Measurements from ENCODE around the gene ZNF766.
"Not testable (repeated sequence)": the region's sequence is repeated elsewhere in the genome, so short reads cannot be mapped to it uniquely, and the experiment has no call there.

ZNF766 gene

DNA sequence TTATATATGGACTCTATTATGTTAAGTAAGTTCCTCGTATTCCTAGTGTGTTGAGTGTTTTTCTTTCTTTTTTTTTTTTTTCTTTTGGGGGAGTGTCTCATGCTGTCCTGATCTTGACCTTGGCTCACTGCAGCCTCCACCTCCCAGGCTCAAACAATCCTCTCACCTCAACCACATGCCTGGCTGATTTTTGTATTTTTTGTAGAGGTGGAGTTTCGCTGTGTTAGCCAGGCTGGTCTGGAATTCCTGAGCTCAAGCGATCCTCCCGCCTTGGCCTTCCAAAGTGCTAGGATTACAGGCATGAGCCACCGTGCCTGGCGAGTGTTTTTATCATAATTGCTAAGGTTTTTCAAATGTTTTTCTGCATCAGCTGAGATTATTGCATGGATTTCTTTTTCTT, 16.9 kb downstream of the ZNF766 start:
- H3K4me2 ChIP-seq (ENCODE audit: low read depth, low read length, poor library complexity, severe bottlenecking): no peak overlapping the region
- H4K20me1 ChIP-seq (ENCODE audit: low read depth, low read length): peaks cover 7% of the 10 kb centered on the region; the same call in 1 of the 2 replicates
- no peak overlapping the region for H3K27ac ChIP-seq (ENCODE audit: low read depth, low read length)
- no peaks in the 10 kb centered on the region for H3K9me3 ChIP-seq (ENCODE audit: insufficient read depth, low read length)
- TF ChIP-seq, protein P1, sequence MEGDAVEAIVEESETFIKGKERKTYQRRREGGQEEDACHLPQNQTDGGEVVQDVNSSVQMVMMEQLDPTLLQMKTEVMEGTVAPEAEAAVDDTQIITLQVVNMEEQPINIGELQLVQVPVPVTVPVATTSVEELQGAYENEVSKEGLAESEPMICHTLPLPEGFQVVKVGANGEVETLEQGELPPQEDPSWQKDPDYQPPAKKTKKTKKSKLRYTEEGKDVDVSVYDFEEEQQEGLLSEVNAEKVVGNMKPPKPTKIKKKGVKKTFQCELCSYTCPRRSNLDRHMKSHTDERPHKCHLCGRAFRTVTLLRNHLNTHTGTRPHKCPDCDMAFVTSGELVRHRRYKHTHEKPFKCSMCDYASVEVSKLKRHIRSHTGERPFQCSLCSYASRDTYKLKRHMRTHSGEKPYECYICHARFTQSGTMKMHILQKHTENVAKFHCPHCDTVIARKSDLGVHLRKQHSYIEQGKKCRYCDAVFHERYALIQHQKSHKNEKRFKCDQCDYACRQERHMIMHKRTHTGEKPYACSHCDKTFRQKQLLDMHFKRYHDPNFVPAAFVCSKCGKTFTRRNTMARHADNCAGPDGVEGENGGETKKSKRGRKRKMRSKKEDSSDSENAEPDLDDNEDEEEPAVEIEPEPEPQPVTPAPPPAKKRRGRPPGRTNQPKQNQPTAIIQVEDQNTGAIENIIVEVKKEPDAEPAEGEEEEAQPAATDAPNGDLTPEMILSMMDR (IDR thresholded peaks at IDR 0.05; ENCODE audit: insufficient read depth, low read length, poor library complexity, severe bottlenecking): no peak
- no peaks in the 10 kb centered on the region for H3K9me2 ChIP-seq (replicated peaks; ENCODE audit: insufficient read depth, low read length)
- no peaks in the 10 kb centered on the region for H3K27me3 ChIP-seq (ENCODE audit: low read length)
- no peak overlapping the region for H3K4me3 ChIP-seq (ENCODE audit: insufficient read depth, low read length, poor library complexity, severe bottlenecking)
- peaks cover 22% of the 10 kb centered on the region for H3K36me3 ChIP-seq (ENCODE audit: low read length)
- peaks cover 41% of the 10 kb centered on the region for H3K79me2 ChIP-seq (ENCODE audit: insufficient read depth, low read length)
- no peak overlapping the region for H3K9ac ChIP-seq (ENCODE audit: low read length)
- H2AFZ ChIP-seq (ENCODE audit: low read depth, low read length, severe bottlenecking): no peak overlapping the region
- H3F3A ChIP-seq (ENCODE audit: insufficient read depth): no peaks in the 10 kb centered on the region

DNA sequence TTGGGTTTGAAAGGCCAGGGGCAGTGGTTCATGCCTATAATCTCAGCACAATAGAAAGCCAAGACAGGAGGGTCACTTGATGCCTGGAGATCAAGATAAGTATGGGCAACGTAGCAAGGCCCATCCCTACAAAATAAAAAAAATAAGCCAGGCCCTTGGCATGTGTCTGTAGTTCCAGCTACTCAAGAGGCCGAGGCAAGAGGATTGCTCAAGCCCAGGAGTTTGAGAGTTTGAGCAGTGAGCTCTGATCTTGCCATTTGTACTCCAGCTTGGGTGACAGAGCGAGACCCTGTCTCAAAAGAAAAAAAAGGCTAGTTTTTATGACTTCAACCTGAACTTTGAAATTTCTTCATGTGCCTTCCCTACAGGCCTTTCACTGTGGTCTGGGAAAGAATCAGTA, 22.4 kb downstream of the ZNF766 start:
- Histone ChIP-seq H3K27ac (ENCODE audit: low read depth, low read length) (no peak overlapping the region), H3K4me3 (ENCODE audit: insufficient read depth, low read length, poor library complexity, severe bottlenecking) (no peak overlapping the region), H3K79me2 (ENCODE audit: insufficient read depth, low read length) (peaks cover 5% of the 10 kb centered on the region; the same call in 1 of the 2 replicates), H4K20me1 (ENCODE audit: low read depth, low read length) (0 out of 2 replicates have a peak, but pooled peaks cover 2% of the 10 kb centered on the region), H3K9me2 (replicated peaks; ENCODE audit: insufficient read depth, low read length) (no peaks in the 10 kb centered on the region), H3K9ac (ENCODE audit: low read length) (no peak overlapping the region), H3K4me2 (ENCODE audit: low read depth, low read length, poor library complexity, severe bottlenecking) (no peak overlapping the region), H3K27me3 (ENCODE audit: low read length) (no peaks in the 10 kb centered on the region), H3F3A (ENCODE audit: insufficient read depth) (no peaks in the 10 kb centered on the region), H3K36me3 (ENCODE audit: low read length) (peaks cover 11% of the 10 kb centered on the region), H3K9me3 (ENCODE audit: insufficient read depth, low read length) (no peaks in the 10 kb centered on the region), H2AFZ (ENCODE audit: low read depth, low read length, severe bottlenecking) (no peak overlapping the region)
- TF ChIP-seq, protein P1 (IDR thresholded peaks at IDR 0.05; ENCODE audit: insufficient read depth, low read length, poor library complexity, severe bottlenecking): no peak
- TF ChIP-seq EZH2phosphoT487 (conservative IDR thresholded peaks at IDR 0.05; ENCODE audit: low read length): no peak

DNA sequence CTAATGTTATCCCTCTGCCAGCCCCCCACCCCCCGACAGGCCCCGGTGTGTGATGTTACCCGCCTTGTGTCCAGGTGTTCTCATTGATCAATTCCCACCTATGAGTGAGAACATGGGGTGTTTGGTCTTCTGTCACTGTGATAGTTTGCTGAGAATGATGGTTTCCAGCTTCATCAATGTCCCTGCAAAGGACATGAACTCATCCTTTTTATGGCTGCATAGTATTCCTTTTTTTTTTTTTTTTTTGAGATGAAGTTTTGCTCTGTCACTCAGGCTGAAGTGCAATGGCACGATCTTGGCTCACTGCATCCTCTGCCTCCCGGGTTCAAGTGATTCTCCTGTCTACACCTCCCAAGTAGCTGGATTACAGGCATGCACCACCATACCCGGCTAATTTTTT, 23.6 kb downstream of the ZNF766 start:
- H3F3A ChIP-seq (ENCODE audit: insufficient read depth); H2AFZ ChIP-seq (ENCODE audit: low read depth, low read length, severe bottlenecking); H3K9me3 ChIP-seq (ENCODE audit: insufficient read depth, low read length); H3K4me3 ChIP-seq (ENCODE audit: insufficient read depth, low read length, poor library complexity, severe bottlenecking); H3K27ac ChIP-seq (ENCODE audit: low read depth, low read length); H3K27me3 ChIP-seq (ENCODE audit: low read length); H3K9ac ChIP-seq (ENCODE audit: low read length); H3K9me2 ChIP-seq (replicated peaks; ENCODE audit: insufficient read depth, low read length); H3K4me2 ChIP-seq (ENCODE audit: low read depth, low read length, poor library complexity, severe bottlenecking); H4K20me1 ChIP-seq (ENCODE audit: low read depth, low read length): not testable (repeated sequence)
- Histone ChIP-seq H3K36me3 (ENCODE audit: low read length) (peaks cover 11% of the 10 kb centered on the region), H3K79me2 (ENCODE audit: insufficient read depth, low read length) (peaks cover 11% of the 10 kb centered on the region)

DNA sequence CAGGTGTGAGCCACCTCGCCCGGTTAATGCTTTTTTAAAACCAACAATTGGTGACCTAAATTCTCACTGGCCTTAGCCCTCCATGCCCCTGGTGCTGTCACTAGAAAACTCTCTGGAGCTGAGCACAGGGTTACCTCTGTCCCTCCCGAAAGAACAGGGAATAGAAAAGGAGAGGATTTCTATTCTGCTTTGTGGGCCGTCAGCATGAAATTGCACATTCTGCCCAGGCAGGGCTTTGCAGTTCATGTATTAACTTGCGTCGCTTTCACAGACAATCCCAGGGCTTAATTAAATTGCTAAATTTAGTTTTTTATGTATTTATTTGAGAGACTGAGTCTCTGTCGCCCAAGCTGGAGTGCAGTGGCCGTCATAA, 27.0 kb downstream of the ZNF766 start:
- Histone ChIP-seq H3K36me3 (ENCODE audit: low read length) (peaks cover 24% of the 10 kb centered on the region), H2AFZ (ENCODE audit: low read depth, low read length, severe bottlenecking) (peak overlapping the region; percentile 89)
- TF ChIP-seq, protein P1 (IDR thresholded peaks at IDR 0.05; ENCODE audit: insufficient read depth, low read length, poor library complexity, severe bottlenecking): no peak
- no peak for TF ChIP-seq EZH2phosphoT487 (conservative IDR thresholded peaks at IDR 0.05; ENCODE audit: low read length)

More for the DNA sequence above, 27.0 kb downstream of the ZNF766 start:
- peak overlapping the region; percentile 82 for H3K4me3 ChIP-seq (ENCODE audit: insufficient read depth, low read length, poor library complexity, severe bottlenecking)
- no peaks in the 10 kb centered on the region for H3K9me2 ChIP-seq (replicated peaks; ENCODE audit: insufficient read depth, low read length)
- no peaks in the 10 kb centered on the region for H3K27me3 ChIP-seq (ENCODE audit: low read length)
- H3K27ac ChIP-seq (ENCODE audit: low read depth, low read length): no peak overlapping the region
- peaks cover 32% of the 10 kb centered on the region for H3K79me2 ChIP-seq (ENCODE audit: insufficient read depth, low read length)
- peaks cover 15% of the 10 kb centered on the region; the same call in 1 of the 2 replicates for H3K9me3 ChIP-seq (ENCODE audit: insufficient read depth, low read length)
- H3F3A ChIP-seq (ENCODE audit: insufficient read depth): no peaks in the 10 kb centered on the region
- H3K4me2 ChIP-seq (ENCODE audit: low read depth, low read length, poor library complexity, severe bottlenecking): peak overlapping the region; percentile 98
- H3K9ac ChIP-seq (ENCODE audit: low read length): peak overlapping the region; percentile 98
- 0 out of 2 replicates have a peak, but pooled peaks cover 2% of the 10 kb centered on the region for H4K20me1 ChIP-seq (ENCODE audit: low read depth, low read length)
